OCI-LY3 (cell line): ENCODE measurements around the gene MICU1.

Source experiments
- EZH2phosphoT487 ChIP-seq: fragments of 200-600 bp; shearing (Covaris generic); IDR thresholded peaks from 2 replicates; pipeline ENCODE4 v1.6.1; 2018; ENCODE audit warnings: antibody characterized with exemption, mixed run types, low read depth
- TF ChIP-seq, protein P1 (sequence below): fragments of 200-600, 300-600 bp; sonication (generic); IDR thresholded peaks from 2 replicates; pipeline ENCODE4 v1.5.1; 2014; ENCODE audit warnings: antibody characterized with exemption, low read length, low read depth

DNA sequence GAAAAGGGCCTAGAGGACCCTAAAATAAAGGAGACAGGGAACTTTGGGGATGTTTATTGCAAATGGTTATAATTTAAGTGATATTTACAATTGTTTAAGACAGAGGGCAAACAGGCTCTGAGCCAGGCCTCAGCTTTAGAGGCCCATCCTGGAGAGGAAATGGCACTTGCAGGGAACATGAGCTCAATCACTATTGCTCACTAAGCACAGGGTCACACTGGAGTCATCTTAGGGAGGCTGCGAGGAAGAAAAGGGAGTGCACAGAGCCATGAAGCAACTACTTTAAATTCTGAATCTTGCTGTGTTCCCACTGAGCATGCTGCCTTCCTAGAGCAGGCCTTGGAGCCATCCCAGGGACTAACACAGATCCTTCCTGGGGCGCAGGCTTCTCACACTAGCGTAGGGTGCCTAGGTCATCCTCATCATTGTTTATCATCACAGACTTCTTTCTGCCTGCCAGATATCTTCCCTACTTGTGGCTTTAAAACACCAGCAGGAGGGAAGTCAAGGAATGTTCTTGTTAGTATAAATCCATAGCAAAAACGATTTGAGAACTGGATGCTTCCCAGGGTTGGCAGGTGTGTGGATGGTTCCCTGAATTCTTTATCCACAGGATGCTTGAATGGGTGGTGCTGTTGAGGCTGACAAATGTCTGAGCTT lies 258.4 kb downstream of the MICU1 start:
- TF ChIP-seq, protein P1, sequence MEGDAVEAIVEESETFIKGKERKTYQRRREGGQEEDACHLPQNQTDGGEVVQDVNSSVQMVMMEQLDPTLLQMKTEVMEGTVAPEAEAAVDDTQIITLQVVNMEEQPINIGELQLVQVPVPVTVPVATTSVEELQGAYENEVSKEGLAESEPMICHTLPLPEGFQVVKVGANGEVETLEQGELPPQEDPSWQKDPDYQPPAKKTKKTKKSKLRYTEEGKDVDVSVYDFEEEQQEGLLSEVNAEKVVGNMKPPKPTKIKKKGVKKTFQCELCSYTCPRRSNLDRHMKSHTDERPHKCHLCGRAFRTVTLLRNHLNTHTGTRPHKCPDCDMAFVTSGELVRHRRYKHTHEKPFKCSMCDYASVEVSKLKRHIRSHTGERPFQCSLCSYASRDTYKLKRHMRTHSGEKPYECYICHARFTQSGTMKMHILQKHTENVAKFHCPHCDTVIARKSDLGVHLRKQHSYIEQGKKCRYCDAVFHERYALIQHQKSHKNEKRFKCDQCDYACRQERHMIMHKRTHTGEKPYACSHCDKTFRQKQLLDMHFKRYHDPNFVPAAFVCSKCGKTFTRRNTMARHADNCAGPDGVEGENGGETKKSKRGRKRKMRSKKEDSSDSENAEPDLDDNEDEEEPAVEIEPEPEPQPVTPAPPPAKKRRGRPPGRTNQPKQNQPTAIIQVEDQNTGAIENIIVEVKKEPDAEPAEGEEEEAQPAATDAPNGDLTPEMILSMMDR, result no peak
- no peak for TF ChIP-seq EZH2phosphoT487
